ENCODE measurements around the gene RPS6KB2. TPM values are rescaled to one million over a fixed set of nuclear protein-coding genes. Genes with fewer than 3 reads are reported as not detected.

Gene RPS6KB2
- total and polyA plus RNA-seq, 2 experiments from 2014 or later, result 29.5 to 41.3 TPM

DNA sequence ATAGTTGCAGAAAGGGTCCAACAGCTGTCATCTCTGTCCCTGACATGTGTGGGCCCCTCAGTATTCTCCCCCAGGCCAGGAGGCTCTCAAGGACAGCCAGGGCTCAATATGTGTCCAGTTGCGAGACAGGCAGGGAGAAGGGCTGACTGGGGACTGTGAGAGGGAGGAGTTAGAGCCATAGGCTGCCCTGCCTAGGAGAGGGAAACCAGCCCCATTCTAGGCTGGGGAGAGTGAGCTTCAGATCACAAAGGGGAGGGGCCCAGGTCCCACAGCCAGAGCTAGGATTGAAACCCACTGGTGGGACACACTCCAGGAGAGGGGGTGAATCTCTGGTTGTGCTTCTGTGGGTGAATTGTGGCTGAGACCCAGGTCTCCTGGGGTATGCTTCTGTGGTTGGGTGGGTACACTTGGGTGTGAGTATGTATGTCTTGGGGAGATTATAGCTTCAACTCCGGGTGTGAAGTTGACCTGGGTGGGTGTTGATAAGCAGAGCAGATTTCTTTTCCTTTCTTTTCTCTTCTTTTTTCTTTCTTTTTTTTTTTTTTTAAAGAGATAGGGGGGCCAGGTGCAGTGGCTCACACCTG, 14.9 kb upstream of the RPS6KB2 start (continued):
- TF ChIP-seq, protein P1, sequence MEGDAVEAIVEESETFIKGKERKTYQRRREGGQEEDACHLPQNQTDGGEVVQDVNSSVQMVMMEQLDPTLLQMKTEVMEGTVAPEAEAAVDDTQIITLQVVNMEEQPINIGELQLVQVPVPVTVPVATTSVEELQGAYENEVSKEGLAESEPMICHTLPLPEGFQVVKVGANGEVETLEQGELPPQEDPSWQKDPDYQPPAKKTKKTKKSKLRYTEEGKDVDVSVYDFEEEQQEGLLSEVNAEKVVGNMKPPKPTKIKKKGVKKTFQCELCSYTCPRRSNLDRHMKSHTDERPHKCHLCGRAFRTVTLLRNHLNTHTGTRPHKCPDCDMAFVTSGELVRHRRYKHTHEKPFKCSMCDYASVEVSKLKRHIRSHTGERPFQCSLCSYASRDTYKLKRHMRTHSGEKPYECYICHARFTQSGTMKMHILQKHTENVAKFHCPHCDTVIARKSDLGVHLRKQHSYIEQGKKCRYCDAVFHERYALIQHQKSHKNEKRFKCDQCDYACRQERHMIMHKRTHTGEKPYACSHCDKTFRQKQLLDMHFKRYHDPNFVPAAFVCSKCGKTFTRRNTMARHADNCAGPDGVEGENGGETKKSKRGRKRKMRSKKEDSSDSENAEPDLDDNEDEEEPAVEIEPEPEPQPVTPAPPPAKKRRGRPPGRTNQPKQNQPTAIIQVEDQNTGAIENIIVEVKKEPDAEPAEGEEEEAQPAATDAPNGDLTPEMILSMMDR (conservative IDR thresholded peaks at IDR 0.05; ENCODE audit: low read depth in 2 of 2), result no peak
- TF ChIP-seq POLR2AphosphoS5 (IDR thresholded peaks at IDR 0.05; ENCODE audit: low read depth), result no peak
- TF ChIP-seq STAT1 (IDR thresholded peaks at IDR 0.05; ENCODE audit: unreplicated experiment), result no peak
- TF ChIP-seq, protein P2, sequence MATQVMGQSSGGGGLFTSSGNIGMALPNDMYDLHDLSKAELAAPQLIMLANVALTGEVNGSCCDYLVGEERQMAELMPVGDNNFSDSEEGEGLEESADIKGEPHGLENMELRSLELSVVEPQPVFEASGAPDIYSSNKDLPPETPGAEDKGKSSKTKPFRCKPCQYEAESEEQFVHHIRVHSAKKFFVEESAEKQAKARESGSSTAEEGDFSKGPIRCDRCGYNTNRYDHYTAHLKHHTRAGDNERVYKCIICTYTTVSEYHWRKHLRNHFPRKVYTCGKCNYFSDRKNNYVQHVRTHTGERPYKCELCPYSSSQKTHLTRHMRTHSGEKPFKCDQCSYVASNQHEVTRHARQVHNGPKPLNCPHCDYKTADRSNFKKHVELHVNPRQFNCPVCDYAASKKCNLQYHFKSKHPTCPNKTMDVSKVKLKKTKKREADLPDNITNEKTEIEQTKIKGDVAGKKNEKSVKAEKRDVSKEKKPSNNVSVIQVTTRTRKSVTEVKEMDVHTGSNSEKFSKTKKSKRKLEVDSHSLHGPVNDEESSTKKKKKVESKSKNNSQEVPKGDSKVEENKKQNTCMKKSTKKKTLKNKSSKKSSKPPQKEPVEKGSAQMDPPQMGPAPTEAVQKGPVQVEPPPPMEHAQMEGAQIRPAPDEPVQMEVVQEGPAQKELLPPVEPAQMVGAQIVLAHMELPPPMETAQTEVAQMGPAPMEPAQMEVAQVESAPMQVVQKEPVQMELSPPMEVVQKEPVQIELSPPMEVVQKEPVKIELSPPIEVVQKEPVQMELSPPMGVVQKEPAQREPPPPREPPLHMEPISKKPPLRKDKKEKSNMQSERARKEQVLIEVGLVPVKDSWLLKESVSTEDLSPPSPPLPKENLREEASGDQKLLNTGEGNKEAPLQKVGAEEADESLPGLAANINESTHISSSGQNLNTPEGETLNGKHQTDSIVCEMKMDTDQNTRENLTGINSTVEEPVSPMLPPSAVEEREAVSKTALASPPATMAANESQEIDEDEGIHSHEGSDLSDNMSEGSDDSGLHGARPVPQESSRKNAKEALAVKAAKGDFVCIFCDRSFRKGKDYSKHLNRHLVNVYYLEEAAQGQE (IDR thresholded peaks at IDR 0.05; ENCODE audit: unreplicated experiment), result no peak
- no peak for TF ChIP-seq CREB1 (CRISPR knock-in tag; IDR thresholded peaks at IDR 0.05; ENCODE audit: low read depth)

DNA sequence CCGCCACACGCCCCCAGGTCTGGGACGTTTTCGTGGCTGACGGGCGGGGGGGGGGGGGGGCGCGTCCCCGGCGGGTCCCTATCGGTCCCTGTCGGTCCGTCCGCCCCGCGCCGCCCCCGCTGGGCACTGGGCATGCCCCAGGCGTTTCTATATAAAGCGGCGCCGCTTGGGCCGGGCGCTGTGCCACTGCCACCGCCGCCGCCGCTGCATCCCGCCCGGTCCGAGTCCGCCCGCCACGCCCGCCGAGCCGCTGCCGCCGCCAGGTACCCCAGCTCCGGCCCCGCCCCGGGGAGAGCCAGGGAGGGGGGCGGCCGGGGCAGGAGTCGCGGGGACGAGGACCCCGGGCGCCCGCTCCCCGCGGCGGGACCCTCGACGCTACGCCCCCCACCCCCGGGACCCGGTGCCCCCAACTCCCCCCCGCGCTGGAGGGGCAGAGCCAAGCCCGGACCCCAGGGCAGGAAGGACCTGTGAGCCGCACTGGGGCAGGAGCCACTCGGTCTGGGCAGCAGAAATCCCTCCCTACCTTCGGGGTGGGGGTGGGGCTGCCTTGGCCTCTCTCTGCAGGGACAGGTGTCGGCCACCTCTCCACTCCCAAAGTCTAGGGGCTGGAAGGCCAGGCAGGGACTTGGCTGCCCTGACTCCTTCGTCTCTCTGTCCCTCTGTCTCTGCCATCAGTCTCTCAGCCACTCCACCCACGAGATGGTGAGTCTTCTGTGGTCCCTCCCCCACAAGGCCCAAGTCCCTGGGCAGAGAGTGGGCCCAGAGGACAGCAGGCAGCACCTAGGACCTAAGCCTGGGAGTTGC, 12.6 kb upstream of the RPS6KB2 start, which contains the start of gene CARNS1:
Gene CARNS1, plus strand, starts transcription at position 178 of the 804 bp plus-strand sequence. Its CDS starts 522 bp downstream, at position 700.
- peak within 1 kb of the TSS; percentile 79 for H3K4me2 ChIP-seq
- H3K4me1 Mint-ChIP-seq, result peaks cover 16% of the 10 kb centered on the region
- peaks cover 28% of the 10 kb centered on the region for H3K27me3 Mint-ChIP-seq (ENCODE audit: insufficient read depth, low read depth, poor library complexity)
- H3K36me3 Mint-ChIP-seq (ENCODE audit: low read depth), result no peaks in the 10 kb centered on the region
- TF ChIP-seq, protein P1 (conservative IDR thresholded peaks at IDR 0.05; ENCODE audit: low read depth in 2 of 2), result no peak
- no peak for TF ChIP-seq JUNB (IDR thresholded peaks at IDR 0.05; ENCODE audit: unreplicated experiment)
- no peak for TF ChIP-seq NANOG (IDR thresholded peaks at IDR 0.05; ENCODE audit: borderline replicate concordance)
- TF ChIP-seq, protein P2 (IDR thresholded peaks at IDR 0.05; ENCODE audit: unreplicated experiment), result no peak
- TF ChIP-seq STAT1 (IDR thresholded peaks at IDR 0.05; ENCODE audit: unreplicated experiment), result no peak
- TF ChIP-seq POLR2AphosphoS5 (IDR thresholded peaks at IDR 0.05; ENCODE audit: low read depth), result no peak
- peak; percentile 39 for ATAC-seq
- peaks cover 16% of the 10 kb centered on the region; the same call in 1 of the 2 replicates for H3K27me3 ChIP-seq (ENCODE audit: insufficient read depth)
- peak within 1 kb of the TSS; percentile 73 for H3K4me3 Mint-ChIP-seq
- peak within 1 kb of the TSS; percentile 55 for H3K4me3 ChIP-seq
- peaks cover 15% of the 10 kb centered on the region; the same call in 1 of the 2 replicates for H3K4me1 ChIP-seq (ENCODE audit: insufficient read depth)
- no peak within 1 kb of the TSS for H3K27ac ChIP-seq (ENCODE audit: low read depth)
- no peaks in the 10 kb centered on the region for H3K36me3 ChIP-seq (ENCODE audit: insufficient read depth)
- peak within 1 kb of the TSS; percentile 28; the same call in 1 of the 2 replicates for H2AFZ ChIP-seq
- no peaks in the 10 kb centered on the region for H3K9me2 ChIP-seq (ENCODE audit: insufficient read depth)
- no peaks in the 10 kb centered on the region for H3K9me3 Mint-ChIP-seq
- H3F3A ChIP-seq (replicated peaks; ENCODE audit: low read depth), result no peaks in the 10 kb centered on the region
- no peaks in the 10 kb centered on the region for H4K20me1 ChIP-seq (replicated peaks; ENCODE audit: insufficient read depth)
- H3K79me2 ChIP-seq (replicated peaks; ENCODE audit: insufficient read depth), result no peaks in the 10 kb centered on the region
- H3K27ac Mint-ChIP-seq, result no peak within 1 kb of the TSS
- peak; percentile 69 for DNase-seq (ENCODE audit: low spot score)
